ENCODE data around the gene C2CD5. TPM values are rescaled to one million over a fixed set of nuclear protein-coding genes. Genes with fewer than 3 reads are reported as not detected.

The C2CD5 gene
- total RNA-seq, 1 donor from 2014 or later: 50.2 TPM

DNA sequence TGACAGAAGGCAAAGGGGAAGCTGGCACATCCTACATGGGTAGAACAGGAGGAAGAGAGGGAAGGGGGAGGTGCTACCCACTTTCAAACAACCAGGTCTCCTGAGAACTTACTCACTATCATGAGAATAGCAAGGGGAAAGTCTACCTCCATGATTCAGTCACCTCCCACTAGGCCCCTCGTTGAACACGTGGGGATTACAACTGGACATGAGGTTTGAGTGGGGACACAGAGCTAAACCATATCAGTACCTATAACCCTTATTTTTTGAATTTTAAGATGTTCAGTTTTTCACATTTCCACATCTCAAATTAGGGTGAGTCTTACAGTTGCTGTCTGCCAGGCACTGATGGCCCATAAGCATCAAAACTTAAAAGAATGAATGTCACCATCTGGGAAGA, 129.6 kb downstream of the C2CD5 start:
- H3K27me3 ChIP-seq (ENCODE audit: low read depth): no peaks in the 10 kb centered on the region
- intact Hi-C loops (cut with DNase I): no loop called here
- no peaks in the 10 kb centered on the region for H3K9me3 ChIP-seq
- no peak overlapping the region for H3K4me3 ChIP-seq
- H3K27ac ChIP-seq: no peak overlapping the region
- H3K36me3 ChIP-seq: no peaks in the 10 kb centered on the region
- no peak for DNase-seq
- TF ChIP-seq, protein P1, sequence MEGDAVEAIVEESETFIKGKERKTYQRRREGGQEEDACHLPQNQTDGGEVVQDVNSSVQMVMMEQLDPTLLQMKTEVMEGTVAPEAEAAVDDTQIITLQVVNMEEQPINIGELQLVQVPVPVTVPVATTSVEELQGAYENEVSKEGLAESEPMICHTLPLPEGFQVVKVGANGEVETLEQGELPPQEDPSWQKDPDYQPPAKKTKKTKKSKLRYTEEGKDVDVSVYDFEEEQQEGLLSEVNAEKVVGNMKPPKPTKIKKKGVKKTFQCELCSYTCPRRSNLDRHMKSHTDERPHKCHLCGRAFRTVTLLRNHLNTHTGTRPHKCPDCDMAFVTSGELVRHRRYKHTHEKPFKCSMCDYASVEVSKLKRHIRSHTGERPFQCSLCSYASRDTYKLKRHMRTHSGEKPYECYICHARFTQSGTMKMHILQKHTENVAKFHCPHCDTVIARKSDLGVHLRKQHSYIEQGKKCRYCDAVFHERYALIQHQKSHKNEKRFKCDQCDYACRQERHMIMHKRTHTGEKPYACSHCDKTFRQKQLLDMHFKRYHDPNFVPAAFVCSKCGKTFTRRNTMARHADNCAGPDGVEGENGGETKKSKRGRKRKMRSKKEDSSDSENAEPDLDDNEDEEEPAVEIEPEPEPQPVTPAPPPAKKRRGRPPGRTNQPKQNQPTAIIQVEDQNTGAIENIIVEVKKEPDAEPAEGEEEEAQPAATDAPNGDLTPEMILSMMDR (IDR thresholded peaks at IDR 0.05): no peak
- peaks cover 6% of the 10 kb centered on the region for H3K4me1 ChIP-seq
- ATAC-seq: no peak

DNA sequence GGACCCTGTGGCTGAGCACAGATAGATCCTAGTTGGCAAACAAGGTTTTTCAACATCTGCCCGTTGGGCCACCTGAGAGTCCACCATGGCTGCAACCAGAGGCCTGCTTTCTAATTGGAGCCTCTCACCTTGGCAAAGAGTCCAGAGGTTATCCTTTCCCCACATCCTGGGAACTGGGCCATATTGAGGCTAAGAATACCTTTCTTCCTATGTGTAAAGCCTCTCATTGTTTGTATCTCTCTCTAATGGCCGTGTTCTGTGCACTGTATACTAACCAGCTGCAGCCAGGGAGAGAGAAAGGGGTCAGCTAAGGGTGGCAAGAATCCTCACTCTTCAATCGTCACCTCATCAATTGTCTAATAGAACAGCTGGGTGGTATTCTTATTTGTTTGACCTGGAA, 130.8 kb downstream of the C2CD5 start:
- H3K36me3 ChIP-seq: no peaks in the 10 kb centered on the region
- no peak for DNase-seq
- intact Hi-C loops (cut with DNase I): no loop called here
- ATAC-seq: no peak
- TF ChIP-seq, protein P1 (IDR thresholded peaks at IDR 0.05): no peak
- H3K4me3 ChIP-seq: no peak overlapping the region
- H3K27me3 ChIP-seq (ENCODE audit: low read depth): no peaks in the 10 kb centered on the region
- H3K9me3 ChIP-seq: no peaks in the 10 kb centered on the region
- H3K4me1 ChIP-seq: peaks cover 17% of the 10 kb centered on the region
- H3K27ac ChIP-seq: no peak overlapping the region

DNA sequence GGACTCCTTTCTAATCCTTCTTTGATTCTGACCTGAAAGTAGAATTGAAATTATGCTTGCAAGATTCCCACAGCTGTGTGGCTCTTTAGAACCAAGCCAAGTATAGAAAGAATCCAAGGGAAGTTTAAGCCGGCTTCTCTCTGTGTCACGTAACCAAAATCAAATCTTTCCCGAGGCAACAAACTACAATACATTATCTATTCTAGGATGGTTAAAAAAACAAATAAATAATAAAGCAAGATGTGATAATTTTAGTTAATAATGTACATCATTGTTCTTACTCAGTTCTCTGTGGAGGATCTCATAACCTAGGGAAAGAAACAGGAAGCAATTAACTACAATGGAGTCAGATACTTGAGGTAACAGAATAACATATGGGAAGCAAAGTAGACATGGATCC, 131.8 kb downstream of the C2CD5 start:
- TF ChIP-seq, protein P1 (IDR thresholded peaks at IDR 0.05): no peak
- ATAC-seq (no peak), DNase-seq (no peak)
- Histone ChIP-seq H3K9me3 (no peaks in the 10 kb centered on the region), H3K27ac (no peak overlapping the region), H3K27me3 (ENCODE audit: low read depth) (no peaks in the 10 kb centered on the region), H3K4me1 (peaks cover 22% of the 10 kb centered on the region), H3K36me3 (no peaks in the 10 kb centered on the region), H3K4me3 (no peak overlapping the region)
- intact Hi-C loops (cut with DNase I): no loop called here

DNA sequence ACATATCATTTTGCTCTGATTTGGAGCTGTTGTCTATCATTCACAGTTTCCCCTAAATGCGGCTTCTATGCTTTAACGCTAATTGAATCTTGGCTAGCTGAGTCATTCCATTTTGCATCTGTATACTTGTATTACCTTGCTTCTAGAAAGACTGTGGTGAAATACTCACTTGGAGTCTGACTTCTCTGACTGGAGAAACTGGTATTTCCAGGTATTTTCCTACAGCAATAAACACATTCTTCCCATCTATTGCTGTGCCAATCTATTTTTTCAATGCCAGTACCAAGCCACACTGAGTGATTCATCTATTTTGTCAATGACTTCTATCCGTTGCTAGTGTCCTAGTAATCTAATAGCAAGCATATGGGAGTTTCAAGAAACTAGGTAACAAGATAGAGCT, 133.9 kb downstream of the C2CD5 start:
- H3K9me3 ChIP-seq: no peaks in the 10 kb centered on the region
- intact Hi-C loops (cut with DNase I): no loop called here
- no peak overlapping the region for H3K4me3 ChIP-seq
- ATAC-seq (peak; percentile 46 to 76), DNase-seq (no peak)
- H3K36me3 ChIP-seq: no peaks in the 10 kb centered on the region
- TF ChIP-seq, protein P1 (IDR thresholded peaks at IDR 0.05): no peak
- peaks cover 22% of the 10 kb centered on the region for H3K4me1 ChIP-seq
- no peaks in the 10 kb centered on the region for H3K27me3 ChIP-seq (ENCODE audit: low read depth)
- H3K27ac ChIP-seq: no peak overlapping the region

DNA sequence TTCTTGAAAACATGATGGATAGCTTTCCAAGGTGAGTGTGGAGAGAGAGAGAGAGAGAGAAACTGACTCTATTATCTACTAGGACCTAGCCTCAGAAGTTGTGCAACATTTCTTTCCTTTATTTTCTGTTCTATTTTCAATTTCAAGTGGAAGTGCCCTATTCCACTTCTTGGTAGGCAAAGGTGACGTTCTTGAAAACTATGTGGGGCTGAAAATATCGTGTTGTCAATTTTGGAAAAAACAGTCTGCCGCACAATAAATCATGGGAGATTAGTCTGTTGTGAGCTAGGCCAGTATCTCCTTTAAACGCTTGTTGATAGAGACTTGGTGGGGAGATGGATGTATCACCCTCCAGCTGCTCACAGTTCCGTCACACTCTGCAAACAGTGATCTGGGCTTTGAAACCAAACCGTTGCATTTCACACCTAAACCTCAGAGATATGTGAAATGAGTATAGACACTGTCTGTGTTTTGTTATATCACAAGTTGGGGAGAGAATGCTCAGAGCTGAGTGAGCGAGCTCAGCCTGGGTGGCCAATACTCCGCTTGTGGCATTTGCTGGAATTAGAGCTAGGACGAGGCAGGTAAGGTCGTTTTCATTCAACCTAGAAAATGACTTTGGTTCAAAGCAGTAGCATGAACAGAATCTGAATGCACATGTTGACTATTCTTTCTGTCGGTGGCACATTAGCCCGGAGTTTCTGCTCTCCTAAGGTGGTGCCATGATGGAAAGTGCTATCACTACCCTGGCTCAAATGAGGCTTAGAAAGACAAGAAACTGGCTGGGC, 134.8 kb downstream of the C2CD5 start:
- Histone ChIP-seq H3K9me3 (no peaks in the 10 kb centered on the region), H3K4me3 (peak overlapping the region; percentile 7), H3K4me1 (peaks cover 22% of the 10 kb centered on the region), H3K36me3 (no peaks in the 10 kb centered on the region), H3K27ac (peak overlapping the region; percentile 5), H3K27me3 (ENCODE audit: low read depth) (no peaks in the 10 kb centered on the region)
- DNase-seq (no peak), ATAC-seq (peak; percentile 69 to 77)
- TF ChIP-seq, protein P1 (IDR thresholded peaks at IDR 0.05): no peak
- intact Hi-C loops (cut with DNase I): no loop called here

Data from lower lobe of right lung (tissue), 2 donors.